GM23248 (cell line): ENCODE data around the gene IPO11.

Experiments
- EZH2 ChIP-seq: fragments of 200-600 bp; sonication (generic); IDR thresholded peaks from 2 replicates; pipeline ENCODE4 v1.6.1; 2018; ENCODE audit warnings: antibody characterized with exemption, mild to moderate bottlenecking; ENCODE audit not compliant: insufficient read depth, poor library complexity, severe bottlenecking
- EZH2phosphoT487 ChIP-seq: fragments of 200-600 bp; sonication (generic); IDR thresholded peaks from 2 replicates; pipeline ENCODE4 v1.6.1; 2018; ENCODE audit warnings: antibody characterized with exemption, moderate library complexity, mild to moderate bottlenecking, low read depth; ENCODE audit not compliant: insufficient read depth

GRCh38 chr5:62577488-62577887 lies 164.9 kb downstream of the IPO11 start:
- TF ChIP-seq EZH2 (no peak), EZH2phosphoT487 (no peak)
